ENCODE measurements around the gene RGS14.
A peak's percentile ranks its signal among the peaks of the same experiment; 100 is the strongest.

RGS14 gene, protein sequence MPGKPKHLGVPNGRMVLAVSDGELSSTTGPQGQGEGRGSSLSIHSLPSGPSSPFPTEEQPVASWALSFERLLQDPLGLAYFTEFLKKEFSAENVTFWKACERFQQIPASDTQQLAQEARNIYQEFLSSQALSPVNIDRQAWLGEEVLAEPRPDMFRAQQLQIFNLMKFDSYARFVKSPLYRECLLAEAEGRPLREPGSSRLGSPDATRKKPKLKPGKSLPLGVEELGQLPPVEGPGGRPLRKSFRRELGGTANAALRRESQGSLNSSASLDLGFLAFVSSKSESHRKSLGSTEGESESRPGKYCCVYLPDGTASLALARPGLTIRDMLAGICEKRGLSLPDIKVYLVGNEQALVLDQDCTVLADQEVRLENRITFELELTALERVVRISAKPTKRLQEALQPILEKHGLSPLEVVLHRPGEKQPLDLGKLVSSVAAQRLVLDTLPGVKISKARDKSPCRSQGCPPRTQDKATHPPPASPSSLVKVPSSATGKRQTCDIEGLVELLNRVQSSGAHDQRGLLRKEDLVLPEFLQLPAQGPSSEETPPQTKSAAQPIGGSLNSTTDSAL

DNA sequence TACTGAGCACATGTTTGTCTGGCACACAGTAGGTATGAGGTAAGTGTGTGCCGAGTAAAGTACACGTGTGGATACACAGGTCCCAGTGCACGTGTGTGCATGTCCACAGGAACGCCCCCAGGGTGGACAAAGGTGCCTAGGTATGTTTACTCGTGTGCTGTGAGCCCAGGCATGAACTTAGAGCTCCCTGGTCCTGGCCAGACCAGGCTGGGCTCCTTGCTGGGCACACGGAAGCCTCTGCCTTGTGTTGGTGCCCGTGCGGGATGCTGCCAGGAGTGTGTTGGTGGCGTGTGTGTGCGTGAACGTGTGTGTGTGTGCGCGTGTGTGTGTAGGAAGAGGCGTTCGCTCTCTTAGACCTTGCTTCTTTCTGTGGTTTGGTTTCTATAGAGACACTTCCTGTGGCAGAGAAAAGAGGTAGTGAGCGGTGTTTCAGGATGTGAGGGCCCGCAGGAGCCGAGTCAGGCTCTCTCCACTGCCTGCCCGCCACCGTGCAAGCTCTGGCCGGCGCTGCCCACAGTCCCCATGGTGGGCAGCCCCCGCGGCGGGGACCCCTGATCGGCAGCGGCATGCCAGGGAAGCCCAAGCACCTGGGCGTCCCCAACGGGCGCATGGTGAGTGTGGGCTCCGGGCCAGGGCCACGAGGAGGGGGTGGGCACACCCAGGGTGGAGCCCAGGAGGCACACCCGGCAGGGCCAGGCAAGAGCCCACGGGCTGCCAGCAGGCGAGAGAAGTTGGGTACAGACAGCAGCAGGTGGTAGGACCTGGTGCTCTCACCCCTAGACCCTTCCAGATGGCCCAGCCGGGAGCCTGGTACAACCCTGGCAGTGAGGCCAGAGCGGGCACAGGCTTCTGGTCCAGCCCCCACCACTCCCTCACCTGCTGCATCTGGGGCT is at the start of gene RGS14:
Gene RGS14, plus strand, starts transcription at position 466 of the 893 bp plus-strand sequence. Its CDS starts 101 bp downstream, at position 567.
- TF ChIP-seq CTCF (IDR thresholded peaks at IDR 0.05; ENCODE audit: control insufficient read depth, insufficient read depth, low read depth, low read length, missing control alignments), result no peak
- no peak for DNase-seq (ENCODE audit: low read depth)
- H3K4me3 ChIP-seq (ENCODE audit: control insufficient read depth, low read depth, low read length), result no peak within 1 kb of the TSS

DNA sequence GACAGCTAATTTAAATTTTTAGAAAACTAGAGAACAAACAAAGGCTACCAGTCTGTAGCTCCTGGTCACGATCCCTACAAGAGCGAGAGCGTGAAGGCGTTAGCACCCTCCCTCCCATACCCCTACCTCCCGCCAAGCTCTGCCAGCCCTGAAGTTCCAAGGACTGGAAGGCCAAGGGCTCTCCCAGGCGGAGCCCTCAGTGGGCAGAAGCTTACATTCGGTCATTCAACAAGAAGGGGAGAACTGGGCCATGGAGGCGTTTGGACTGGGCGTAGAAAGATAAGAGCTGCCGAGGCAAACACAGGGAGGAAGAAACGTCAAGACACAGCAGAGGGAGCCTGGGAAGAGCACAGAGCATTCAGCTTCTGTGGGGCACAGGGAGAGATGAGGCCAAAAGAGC is 49.0 kb upstream of the RGS14 start:
- DNase-seq (ENCODE audit: low read depth), result no peak
- TF ChIP-seq CTCF (IDR thresholded peaks at IDR 0.05; ENCODE audit: control insufficient read depth, insufficient read depth, low read depth, low read length, missing control alignments), result no peak
- H3K4me3 ChIP-seq (ENCODE audit: control insufficient read depth, low read depth, low read length), result no peak overlapping the region

DNA sequence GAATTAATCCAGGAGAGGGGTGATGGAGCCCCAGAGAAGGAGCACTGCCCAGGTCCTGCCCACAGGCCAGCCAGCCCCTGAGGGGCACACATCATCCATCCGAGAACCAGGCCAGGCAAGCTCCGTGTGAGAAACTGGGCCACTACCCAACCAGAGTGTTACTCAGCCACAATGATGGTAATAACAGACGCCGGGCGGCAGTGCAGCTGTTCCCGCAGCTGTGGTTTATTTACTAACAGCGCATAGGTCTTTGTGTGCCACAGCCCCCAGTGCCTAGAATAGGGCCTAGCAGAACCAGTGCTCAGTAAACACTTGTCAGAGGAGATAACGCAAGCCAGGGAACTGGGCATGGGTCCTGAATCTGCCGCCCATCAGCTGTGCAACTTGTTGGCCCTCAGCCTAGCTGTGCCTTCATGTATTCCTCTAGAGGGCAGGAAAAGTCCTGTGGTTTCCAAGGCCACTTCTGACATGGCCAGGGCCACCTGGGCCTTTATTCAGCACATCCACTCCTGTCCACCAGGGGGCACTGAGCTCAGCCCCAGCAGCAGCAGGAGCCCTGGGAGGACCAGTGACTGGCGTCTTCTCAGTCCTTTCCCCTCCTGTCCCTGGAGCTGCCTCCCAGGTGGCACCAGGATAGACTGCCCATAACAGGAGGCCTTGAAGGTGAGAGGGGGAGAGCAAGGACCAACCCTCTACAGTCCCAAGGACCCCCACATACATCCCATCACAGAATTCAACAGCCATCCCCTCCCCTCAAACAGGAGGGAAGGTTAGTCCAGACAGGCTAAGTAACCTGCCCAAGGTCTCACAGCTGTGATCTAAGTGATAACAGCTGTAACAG is 48.2 kb upstream of the RGS14 start:
- TF ChIP-seq CTCF (IDR thresholded peaks at IDR 0.05; ENCODE audit: control insufficient read depth, insufficient read depth, low read depth, low read length, missing control alignments), result peak; percentile 88
- DNase-seq (ENCODE audit: low read depth), result no peak
- no peak overlapping the region for H3K4me3 ChIP-seq (ENCODE audit: control insufficient read depth, low read depth, low read length)

- H3K4me3 ChIP-seq (ENCODE audit: control insufficient read depth, low read depth, low read length), result peak overlapping the region; percentile 63
- TF ChIP-seq CTCF (IDR thresholded peaks at IDR 0.05; ENCODE audit: control insufficient read depth, insufficient read depth, low read depth, low read length, missing control alignments), result no peak
Observed at GRCh38 chr5:177310332-177310731, 47.4 kb upstream of the RGS14 start.

DNA sequence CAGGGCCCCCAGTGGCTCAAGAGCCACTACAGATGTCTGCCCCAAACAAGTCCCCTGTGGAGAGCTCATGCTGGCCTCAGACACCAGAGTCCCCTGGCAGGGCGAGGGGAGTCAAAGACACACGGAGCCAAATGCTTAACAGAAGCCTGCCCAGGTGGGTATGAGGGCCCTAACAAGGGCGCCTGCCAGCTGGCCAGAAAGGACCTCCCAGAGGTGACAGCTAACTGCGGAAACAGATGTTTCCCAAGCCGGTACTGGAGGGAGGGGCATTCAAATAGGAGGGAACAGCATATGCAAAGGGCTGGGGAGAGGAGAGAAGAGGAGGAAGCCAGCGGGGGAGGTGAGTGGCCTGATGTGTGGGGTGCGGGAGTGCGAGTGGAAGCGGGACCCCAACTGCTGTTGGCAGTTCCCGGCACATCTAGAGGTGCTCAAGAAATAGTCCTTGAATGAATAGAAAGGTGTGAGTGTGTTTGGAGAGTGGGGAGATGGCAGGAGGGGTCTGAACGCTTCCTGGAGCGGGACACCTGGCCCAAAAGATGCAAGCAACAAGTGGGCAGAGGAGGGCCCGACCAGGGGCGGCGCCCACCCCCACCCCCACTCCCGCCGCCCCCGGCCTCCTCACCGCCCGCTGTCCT is 46.9 kb upstream of the RGS14 start:
- TF ChIP-seq CTCF (IDR thresholded peaks at IDR 0.05; ENCODE audit: control insufficient read depth, insufficient read depth, low read depth, low read length, missing control alignments), result no peak
- H3K4me3 ChIP-seq (ENCODE audit: control insufficient read depth, low read depth, low read length), result peak overlapping the region; percentile 63

More at GRCh38 chr5:177310332-177310731, 47.4 kb upstream of the RGS14 start:
- no peak for DNase-seq (ENCODE audit: low read depth)

More for the DNA sequence above, 46.9 kb upstream of the RGS14 start:
- no peak for DNase-seq (ENCODE audit: low read depth)

Measured in AG09309 (cell line).